ENCODE measurements around the gene ITSN2.

The ITSN2 gene

DNA sequence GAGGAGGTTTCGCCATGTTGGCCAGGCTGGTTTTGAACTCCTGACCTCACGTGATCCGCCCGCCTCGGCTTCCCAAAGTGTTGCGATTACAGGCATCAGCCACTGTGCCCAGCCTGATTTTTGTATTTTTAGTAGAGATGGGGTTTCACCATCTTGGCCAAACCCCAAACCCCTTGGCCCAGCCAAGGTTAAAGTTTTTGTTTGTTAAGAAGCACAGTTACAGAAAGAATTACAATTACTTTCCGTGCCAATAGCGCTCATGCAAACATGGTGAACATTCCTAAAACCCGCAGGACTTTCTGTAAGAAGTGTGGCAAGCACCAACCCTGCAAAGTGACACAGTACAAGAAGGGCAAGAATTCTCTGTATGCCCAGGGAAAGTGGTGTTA, 26.1 kb downstream of the ITSN2 start:
- no peak for DNase-seq (ENCODE audit: low spot score)

DNA sequence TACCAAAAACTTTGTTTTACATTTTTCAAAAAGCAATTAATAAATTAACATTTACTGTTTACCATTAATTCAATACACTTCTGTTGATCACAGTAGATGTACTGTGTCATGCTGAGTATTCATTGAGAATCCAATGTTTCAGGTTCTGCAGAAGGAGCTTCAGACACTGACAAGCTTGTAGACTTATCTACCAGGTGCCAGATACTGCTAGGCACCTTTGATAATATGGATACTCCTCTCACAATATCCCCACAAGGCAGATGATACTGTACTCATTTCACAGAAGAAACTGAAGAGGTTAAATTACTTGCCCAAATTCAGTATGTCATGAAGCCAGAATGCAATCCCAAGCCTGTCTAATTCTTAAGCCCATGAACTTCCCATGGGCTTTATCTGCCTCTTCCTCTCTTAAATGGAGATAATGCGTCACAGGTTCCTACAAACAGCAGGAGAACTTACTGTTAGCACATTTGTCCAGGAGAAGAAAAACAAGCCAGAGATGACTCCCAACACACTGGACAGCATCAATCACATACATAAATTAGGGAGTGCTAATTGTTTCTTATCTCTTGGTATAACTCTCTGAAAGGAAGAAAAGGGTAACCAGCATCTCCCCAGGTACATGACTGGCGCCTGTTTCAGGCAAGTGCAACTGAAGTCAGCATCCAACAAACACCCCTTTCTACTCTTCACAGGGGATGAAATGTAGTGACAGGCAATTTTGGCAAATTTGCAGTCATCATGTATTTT, 27.4 kb downstream of the ITSN2 start:
- no peak for DNase-seq (ENCODE audit: low spot score)

DNA sequence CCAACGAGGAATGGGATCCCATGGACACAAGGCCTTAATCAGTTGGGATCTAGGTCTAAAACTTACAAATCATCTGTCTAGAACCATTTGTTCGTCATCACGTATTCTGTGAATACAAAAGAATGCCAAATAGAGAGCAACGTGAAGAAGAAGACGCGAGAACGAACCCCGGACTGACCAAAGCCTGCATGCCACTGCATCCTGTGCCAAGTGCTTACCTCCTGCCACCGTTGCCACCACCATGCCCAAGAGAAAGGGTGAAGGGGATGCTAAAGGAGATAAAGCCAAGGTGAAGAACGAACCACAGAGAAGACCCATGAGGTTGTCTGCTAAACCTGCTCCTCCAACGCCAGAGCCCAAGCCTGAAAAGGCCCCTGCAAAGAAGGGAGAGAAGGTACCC, 30.2 kb downstream of the ITSN2 start:
- DNase-seq (ENCODE audit: low spot score) = no peak

- no peak for DNase-seq (ENCODE audit: low spot score)
Measured at GRCh38 chr2:24329700-24330099, 30.6 kb downstream of the ITSN2 start.

GRCh38 chr2:24328010-24328409, 32.3 kb downstream of the ITSN2 start:
- DNase-seq (ENCODE audit: low spot score) = no peak

DNA sequence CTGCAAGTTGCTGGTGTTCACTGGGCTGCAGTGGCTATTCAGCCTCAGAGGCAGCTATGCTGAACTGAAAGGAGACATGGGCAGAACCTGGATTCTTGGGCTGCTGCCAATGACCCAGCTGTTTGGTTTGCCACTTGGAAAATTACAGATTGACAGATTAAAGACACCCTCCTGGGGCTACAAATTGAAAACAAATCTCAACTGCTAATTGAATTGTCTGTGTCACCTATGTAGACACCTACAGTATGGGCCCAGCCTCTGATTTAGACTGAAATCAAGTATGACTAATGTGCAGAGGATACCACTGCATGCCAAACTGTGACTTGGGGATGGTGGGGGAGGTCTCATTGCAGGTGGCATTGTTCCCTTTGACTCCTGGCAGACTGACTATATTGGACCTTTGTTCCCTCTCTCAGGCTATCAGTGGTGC, 42.8 kb downstream of the ITSN2 start:
- no peak for DNase-seq (ENCODE audit: low spot score)

DNA sequence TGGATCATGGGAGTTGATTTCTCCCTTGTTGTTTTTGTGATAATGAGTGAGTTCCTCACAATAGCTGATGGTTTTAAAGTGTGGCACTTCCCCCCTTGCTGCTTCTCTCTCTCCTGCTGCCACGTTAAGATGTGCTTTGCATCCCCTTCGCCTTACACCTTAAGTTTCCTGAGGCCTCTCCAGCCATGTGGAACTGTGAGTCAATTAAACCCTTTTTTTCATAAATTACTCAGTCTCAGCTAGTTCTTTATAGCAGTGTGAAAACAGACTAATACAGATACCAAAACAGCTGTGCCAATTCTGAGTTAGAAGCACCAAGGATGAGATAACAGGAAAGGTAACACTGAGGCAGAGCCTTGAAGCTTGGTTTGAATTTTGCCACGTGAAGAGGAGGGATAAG, 44.7 kb downstream of the ITSN2 start:
- DNase-seq (ENCODE audit: low spot score) = no peak

DNA sequence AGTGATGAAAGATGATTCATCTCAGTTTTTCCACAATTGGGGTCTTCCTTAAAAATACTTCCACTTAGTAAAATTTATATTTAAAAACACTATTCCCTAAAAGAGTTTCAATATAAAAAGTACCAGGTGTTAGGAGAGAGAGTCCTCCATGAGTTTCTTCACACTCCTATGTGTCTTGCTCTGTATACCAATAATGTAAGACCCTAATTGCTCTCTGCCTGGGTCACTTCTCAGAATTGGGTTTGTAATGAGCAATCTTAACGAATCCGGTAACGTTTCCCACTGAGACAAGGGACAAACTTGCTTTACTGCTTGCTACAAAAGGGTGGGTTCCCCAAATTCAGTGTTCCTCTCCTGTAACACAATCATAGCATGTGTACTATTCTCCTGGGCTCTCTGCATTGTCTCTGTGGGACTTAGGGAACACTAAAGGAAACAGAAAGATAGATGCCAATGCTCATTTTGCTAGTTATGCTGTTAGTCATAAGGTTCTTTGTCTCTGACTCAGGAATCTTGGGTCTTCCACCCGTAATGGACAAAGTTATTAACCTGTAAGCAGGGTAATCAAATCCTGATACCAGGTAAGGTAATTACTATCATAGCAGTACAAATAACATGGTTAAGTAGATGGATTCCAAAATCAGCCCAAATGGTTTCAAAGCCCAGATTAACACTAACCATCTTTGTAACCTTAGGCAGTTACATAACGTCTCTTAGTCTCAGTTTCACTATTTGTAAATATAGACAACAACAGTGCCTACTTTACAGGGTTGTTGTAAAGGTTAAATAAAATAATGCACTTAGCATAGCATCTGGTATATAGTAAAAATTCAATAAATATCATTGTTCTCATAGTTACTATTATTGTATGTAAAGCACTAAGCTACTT, 46.3 kb downstream of the ITSN2 start:
- no peak for DNase-seq (ENCODE audit: low spot score)

- DNase-seq (ENCODE audit: low spot score) = no peak
Measured at GRCh38 chr2:24307961-24308360, 52.4 kb downstream of the ITSN2 start.

GRCh38 chr2:24304631-24305030, 55.7 kb downstream of the ITSN2 start:
- DNase-seq (ENCODE audit: low spot score) = no peak

DNA sequence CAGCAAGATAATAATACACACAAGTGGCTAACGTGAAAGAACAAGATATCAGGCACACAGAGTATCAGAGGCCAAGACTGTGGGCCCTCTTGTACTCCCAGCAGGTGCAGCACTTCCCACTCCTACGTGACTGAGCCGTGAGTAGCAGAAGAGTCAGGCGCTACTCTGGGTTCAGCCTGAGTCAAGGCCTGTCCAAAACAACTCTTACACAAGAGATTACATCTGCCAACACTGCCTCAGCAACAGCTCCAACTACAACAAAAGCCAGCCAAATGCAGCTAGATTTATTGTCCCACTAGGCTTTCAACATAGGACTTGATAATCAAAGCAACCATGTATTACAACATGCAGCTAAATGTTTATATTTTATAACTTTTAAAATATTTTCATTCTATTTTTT, 56.2 kb downstream of the ITSN2 start:
- DNase-seq (ENCODE audit: low spot score) = no peak

DNA sequence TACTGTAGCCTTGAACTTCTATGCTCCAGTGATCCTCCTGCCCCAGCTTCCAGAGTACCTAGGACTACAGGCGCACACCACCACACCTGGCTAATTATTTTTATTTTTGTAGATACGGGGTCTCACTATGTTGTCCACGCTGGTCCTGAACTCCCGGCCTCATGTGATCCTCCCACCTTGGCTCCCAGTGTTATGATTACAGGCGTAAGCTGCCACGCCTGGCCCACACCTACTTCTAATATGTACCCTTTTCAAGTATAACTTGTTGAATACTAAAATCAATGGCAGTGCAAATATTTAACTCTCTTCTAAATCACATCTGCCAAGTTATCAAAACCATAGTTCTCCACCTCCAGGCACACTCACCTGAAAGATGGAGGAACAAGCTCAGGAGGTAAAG, 58.7 kb downstream of the ITSN2 start:
- no peak for DNase-seq (ENCODE audit: low spot score)

- no peak for DNase-seq (ENCODE audit: low spot score)
Measured at GRCh38 chr2:24297663-24298062, 62.7 kb downstream of the ITSN2 start.

- no peak for DNase-seq (ENCODE audit: low spot score)
Measured at GRCh38 chr2:24287171-24287570, 73.2 kb downstream of the ITSN2 start.

DNA sequence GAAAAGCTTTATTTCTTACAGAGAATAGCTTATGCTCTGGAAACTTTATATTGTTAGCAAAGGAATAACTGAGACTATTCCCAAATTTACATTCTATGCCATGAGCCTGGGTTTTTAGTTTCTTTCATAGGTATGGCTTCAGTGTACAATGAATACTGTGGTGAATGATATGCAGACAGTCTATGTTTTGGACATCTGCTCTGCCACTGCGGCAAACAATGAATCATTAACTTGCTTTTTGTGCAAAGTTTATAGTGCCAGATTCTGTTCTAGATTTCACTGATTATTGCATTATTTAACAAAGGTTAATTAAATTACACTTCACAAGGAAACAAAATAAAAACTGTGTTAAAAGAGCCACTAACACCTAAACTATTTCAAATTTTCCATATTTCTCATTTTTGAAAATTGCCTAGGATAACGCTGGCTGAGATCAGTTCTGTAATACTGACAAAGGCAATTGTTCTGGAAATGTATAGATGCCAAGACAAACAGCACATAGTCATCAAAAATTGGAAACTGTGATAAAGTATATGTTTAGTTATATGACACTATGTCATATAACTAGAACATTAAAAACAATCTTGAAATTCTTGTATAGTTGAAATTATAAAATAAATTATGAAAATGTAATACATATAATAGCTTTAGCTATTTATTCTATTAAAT, 74.7 kb downstream of the ITSN2 start:
- DNase-seq (ENCODE audit: low spot score) = no peak

DNA sequence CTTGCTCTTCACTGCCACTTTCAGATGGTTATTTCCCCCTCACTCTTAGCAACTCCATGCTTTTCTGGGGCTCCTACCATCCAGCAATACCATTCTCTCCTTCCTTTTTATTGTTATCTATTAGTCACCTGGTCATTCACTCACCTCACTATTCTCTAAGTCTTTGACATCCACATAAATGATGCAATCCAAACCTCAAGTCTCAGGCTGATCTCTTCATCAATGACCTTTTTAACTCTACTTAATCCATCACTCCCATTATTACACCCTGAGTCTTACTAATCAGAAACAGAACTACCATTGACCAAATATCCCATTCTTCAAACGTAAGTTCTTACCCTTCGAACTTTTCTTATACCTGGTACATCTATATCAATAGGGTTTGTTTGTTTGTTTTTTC, 79.7 kb downstream of the ITSN2 start:
- no peak for DNase-seq (ENCODE audit: low spot score)

DNA sequence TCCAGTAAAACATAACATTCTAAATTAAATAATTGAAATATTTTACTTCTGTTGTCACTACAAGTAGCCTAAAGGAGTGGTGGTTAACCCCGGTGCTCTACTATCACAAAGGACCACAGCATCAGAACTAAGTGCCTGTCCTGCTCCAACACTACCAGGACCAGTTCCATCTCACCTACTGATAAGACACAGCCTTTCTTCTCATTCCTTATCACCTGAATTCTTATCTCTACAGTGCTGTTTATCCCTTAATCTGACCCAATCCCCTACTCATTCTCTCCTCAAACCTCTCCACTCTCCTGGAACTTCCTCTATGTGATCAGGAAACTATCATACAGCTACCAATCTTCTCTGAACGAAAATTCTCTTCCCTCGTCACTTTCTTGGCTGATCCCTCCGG, 80.2 kb downstream of the ITSN2 start:
- no peak for DNase-seq (ENCODE audit: low spot score)

GRCh38 chr2:24276349-24276899, 83.9 kb downstream of the ITSN2 start:
- no peak for DNase-seq (ENCODE audit: low spot score)

- no peak for DNase-seq (ENCODE audit: low spot score)
Measured at GRCh38 chr2:24274809-24275208, 85.5 kb downstream of the ITSN2 start.

GRCh38 chr2:24273598-24273997, 86.7 kb downstream of the ITSN2 start:
- no peak for DNase-seq (ENCODE audit: low spot score)

GRCh38 chr2:24272907-24273306, 87.4 kb downstream of the ITSN2 start:
- DNase-seq (ENCODE audit: low spot score) = no peak

DNA sequence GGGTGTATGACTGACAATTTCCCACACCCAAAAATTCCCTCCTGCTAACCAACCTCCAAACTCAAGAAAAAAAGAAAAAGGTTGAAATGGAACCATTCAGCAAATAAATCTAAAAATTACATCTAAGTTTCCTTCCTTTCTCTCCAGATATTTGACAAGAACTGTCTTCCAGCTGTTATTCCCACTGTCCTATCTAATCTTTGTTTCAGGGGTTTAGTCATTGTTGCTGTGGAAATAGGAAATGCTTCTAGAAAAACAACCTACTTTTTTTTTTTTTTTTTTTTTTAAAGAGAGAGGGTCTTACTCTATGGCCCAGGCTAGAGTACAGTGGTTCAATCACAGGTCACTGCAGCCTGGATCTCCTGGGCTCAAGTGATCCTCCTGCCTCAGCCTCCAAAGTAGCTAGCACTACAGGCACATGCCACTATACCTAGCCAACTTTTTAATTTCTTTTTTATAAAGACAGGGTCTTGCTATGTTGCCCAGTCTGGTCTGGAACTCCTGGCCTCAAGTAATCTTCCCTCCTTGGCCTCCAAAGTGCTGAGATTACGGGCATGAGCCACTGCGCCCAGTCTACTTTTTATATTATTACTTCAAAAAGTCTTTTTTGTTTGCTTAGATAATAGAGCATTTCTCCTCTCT, 88.1 kb downstream of the ITSN2 start:
- DNase-seq (ENCODE audit: low spot score) = no peak
